NCI-H446 treated with DMSO at 0.1 percent for 48 hours (cell line): ENCODE results near the gene PPP1R3G.

ENCODE experiments used
- DNase-seq: peaks from one replicate; lab custom pipeline; 2025; lab: John Stamatoyannopoulos, UW

The PPP1R3G gene

GRCh38 chr6:5072440-5072839, 12.7 kb upstream of the PPP1R3G start:
- DNase-seq = no peak

- DNase-seq = no peak
Measured at GRCh38 chr6:5073992-5074391, 11.1 kb upstream of the PPP1R3G start.

DNA sequence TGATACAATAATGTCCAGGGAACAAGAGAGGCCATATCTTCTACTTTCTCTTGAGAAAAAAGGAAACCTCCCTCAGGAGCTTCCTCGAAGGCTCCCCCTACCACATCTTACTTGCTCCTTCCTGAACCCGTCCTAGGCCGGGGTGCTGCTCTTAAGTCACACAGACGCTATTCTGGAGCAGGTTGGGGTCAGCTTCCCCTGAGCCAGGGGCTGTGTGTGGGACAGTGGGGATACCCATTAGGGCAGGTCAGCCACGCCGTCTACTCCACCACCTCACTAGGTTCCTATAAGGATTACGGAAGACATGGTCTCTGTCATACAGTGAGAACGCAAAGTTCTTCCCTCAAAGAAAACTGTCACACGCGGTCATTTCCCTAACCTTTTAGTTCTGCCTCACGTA, 8.2 kb upstream of the PPP1R3G start:
- no peak for DNase-seq

- no peak for DNase-seq
Measured at GRCh38 chr6:5078121-5078669, 6.9 kb upstream of the PPP1R3G start.

DNA sequence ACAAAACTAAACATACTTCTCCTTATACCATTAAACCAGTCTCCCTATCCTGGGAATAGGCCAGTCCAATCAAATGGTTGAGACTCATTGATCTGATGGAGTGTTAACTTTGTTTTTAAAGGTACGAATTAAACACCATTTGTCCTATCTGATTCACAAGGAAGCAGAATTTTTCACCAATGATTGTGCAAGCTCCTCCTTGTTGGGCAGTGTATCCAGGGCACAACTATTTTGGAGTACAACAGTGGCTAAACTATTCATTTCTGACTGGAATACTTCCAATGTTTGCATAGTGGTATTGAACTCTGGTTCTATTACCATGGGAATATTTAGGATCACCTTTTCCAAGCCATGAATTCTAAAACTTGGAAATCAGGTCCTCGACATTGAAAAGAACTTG, 5.4 kb upstream of the PPP1R3G start:
- no peak for DNase-seq

DNA sequence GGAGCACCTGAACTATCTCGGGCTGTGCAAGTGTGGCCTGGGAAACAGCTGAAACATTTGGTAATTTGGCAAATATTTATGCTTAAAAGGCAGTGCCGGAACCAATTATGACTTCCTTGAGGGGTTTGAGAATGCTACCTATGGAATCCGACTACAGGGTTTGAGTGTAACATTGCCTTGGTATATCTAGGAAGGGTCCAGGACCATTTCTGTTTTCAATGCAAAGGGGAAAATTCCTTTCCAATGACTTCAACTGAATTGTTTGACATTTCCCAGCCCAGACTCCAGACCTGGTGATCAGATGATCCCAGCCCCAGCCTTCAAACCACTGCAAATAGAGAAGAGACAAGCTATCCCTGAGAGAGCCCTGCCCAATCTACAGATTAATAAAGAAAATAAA, 4.6 kb upstream of the PPP1R3G start:
- no peak for DNase-seq

GRCh38 chr6:5081182-5081581, 4.0 kb upstream of the PPP1R3G start:
- DNase-seq = no peak

GRCh38 chr6:5081955-5082354, 3.2 kb upstream of the PPP1R3G start:
- no peak for DNase-seq

DNA sequence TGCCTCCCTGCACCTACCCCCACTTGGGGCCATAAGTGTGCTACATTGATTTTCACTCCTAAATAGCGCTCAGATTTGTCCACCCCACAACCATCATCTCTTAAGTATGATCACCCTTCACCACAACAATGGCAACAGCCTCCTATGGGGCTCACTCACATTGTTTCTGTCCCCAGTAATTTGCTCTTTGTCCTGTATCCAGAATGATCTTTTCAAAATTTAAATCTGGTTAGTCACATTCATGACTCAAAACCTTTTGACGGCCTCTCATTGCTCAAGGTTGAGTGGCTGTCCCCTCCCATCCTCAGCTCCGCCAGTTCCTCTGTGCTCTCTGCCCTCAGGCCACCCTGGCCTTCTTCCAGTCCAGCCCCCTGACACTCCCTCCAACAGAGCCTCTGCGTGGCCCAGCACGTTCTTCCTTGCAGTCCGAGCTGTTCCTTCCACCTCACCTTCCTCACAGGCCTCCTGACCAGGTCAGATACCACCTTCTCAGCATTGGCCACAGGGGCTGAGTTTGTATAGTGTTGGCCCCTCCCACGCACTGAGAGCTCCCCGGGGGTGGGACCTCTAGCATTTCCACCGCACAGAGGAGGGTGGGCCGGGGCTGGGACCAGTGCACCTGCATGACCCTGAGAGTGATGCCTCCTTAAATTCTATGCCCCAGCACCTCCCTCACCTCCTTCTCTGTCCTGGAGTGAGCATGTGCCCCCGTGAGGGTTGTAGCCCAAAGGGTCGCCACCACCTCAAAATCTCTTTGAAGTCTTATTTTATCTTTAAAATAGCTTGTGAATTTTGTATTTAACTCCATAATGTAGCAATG, 2.4 kb upstream of the PPP1R3G start:
- DNase-seq = no peak

GRCh38 chr6:5083307-5083583, 1.9 kb upstream of the PPP1R3G start:
- DNase-seq = no peak

- no peak for DNase-seq
Measured at GRCh38 chr6:5083813-5084359, 1.3 kb upstream of the PPP1R3G start.

DNA sequence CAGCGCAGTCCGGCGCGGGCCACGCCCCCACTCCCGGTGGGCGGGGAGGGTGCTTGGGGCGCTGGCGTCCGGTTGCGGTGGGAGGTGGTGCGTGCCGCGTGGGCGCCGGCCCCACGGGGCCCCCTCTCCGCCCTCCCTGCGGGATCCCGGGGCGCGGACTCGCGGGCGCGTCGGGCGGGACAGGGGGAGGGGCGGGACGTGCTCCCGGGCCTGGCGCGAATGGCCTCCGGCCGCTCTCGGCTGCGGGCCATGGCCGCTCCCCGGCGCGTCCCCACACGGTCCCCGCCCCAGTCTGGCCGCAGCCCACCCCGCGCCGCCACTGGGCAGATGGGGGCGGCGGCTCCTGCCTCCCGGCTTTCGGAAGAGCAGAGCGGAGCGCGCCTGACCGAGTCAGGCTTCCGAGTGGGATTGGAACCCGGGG, 771 bp upstream of the PPP1R3G start:
- DNase-seq = no peak

- no peak for DNase-seq
Measured at GRCh38 chr6:5085648-5086293, 630 bp downstream of the PPP1R3G start.

DNA sequence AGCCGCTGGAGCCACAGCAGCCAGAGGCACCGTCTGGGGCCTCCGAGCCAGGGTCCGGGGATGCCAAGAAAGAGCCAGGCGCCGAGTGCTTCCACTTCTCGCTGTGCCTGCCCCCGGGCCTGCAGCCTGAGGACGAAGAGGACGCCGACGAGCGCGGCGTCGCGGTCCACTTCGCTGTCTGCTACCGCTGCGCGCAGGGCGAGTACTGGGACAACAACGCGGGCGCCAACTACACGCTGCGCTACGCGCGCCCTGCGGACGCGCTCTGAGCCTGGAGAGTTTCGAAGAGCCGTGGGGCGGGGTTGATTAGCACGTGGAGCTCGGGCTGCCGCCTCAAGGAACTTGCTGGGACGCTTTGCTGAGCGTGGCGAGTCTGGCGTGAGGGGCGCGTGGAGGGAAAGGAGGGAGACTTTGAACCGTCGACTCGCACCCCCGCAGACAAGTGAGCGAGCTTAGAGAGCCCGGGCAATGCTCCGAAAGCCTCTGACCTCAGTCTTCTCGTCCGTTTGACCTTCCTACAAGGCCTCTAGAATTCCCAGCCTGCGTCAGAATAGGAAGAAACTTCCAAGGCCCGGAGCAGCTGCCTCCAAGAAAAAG, 1.3 kb downstream of the PPP1R3G start:
- DNase-seq = no peak

DNA sequence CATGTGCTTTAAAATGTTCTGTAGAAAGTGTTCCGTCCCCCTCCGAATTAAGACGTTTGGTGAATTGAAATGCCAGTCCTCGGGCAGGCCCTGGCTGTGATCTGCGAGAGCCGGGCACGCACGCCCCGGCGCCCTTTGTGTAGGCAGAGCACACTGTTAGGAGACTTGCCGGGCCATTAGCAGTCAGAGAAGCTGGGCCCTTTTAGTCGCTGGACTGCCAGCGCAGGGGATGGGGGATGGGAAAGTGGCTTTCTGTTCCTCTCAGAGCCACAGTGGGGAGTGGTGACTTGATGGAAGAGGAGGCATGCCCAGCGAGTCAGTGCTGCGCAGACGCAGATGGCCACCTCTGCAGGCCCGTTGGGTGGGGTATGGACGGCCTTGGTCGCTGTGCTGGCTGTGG, 2.2 kb downstream of the PPP1R3G start:
- DNase-seq = no peak

- DNase-seq = no peak
Measured at GRCh38 chr6:5088780-5089179, 3.6 kb downstream of the PPP1R3G start.

GRCh38 chr6:5089481-5090438, 4.6 kb downstream of the PPP1R3G start:
- DNase-seq = no peak

- DNase-seq = no peak
Measured at GRCh38 chr6:5090603-5091002, 5.5 kb downstream of the PPP1R3G start.

DNA sequence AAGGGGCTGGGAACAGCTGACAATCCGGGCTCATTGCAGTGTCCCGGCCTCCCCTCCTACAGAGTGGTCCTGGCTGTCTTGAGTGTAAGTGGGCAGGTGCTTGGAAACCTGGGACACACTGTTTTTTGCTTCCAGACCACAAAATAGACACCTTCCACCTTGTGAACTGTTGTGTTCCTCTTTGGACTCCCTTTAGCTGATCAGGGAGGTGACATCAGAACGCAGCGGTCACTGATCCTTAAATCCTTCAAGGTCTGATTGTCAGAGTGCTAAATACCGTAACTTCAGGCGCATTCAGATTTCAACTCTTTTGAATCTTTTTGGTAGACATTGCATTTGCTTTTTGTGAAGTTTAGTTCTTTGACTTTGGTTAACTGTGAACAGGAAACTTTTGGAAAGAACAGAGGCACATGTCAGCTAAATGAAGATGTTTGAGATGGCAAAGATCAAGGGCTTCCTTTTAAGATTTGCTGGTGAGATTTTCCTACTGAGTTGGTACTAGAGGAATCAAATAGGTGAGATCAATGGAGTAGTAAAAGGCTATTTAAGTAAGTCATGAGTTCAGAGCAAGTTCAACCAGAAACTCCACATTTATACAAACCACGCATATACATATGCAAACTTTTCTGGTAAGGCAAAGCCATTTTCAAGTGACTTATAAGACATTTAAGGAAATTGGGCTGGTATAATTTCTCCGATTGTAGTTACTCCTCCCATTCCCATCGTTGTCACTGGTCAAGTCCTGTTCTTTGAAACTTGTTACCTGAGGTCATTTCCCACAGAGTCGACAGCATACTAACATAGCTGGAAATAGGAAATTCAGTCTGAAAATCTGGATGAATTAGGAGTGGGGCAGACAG, 6.3 kb downstream of the PPP1R3G start:
- DNase-seq = no peak

GRCh38 chr6:5093231-5094015, 8.3 kb downstream of the PPP1R3G start:
- no peak for DNase-seq
